Astrocyte (in vitro differentiated cells and primary cell): Measurements from ENCODE around the gene BICDL2. TPM values are rescaled to one million over a fixed set of nuclear protein-coding genes. Genes with fewer than 3 reads are reported as not detected.

Experiments used
- DNase-seq: peaks from one replicate; pipeline ENCODE4 v3.0.0-alpha.2; 2010; ENCODE audit warnings: low read depth
- FAIRE-seq: peaks from 2 replicates; lab custom pipeline; 2011; peaks lifted over from hg19 to GRCh38; lab: Jason Lieb, UNC
- H2AFZ ChIP-seq: 2 replicates; pipeline ENCODE4 v1.6.0; 2012; ENCODE audit warnings: low read depth, low read length, inconsistent platforms
- H3K27ac ChIP-seq: 2 replicates; pipeline ENCODE4 v1.5.1; 2011; ENCODE audit warnings: low read depth, low read length, inconsistent platforms
- H3K27me3 ChIP-seq: 2 replicates; pipeline ENCODE4 v1.6.0; 2011; ENCODE audit warnings: low read length, inconsistent platforms; ENCODE audit not compliant: insufficient read depth
- H3K36me3 ChIP-seq: 2 replicates; pipeline ENCODE4 v1.5.1; 2011; ENCODE audit warnings: low read length, inconsistent platforms; ENCODE audit not compliant: insufficient read depth
- H3K4me1 ChIP-seq: 2 replicates; pipeline ENCODE4 v1.5.1; 2011; ENCODE audit warnings: low read length, inconsistent platforms; ENCODE audit not compliant: insufficient read depth
- H3K4me2 ChIP-seq: 2 replicates; pipeline ENCODE4 v1.6.0; 2012; ENCODE audit warnings: low read length, inconsistent platforms
- H3K4me3 ChIP-seq: 2 replicates; pipeline ENCODE4 v1.5.1; 2011; ENCODE audit warnings: low read depth, mild to moderate bottlenecking, low read length, inconsistent platforms; ENCODE audit not compliant: insufficient read depth
- H3K79me2 ChIP-seq: 2 replicates; pipeline ENCODE4 v1.6.0; 2012; ENCODE audit warnings: mild to moderate bottlenecking, low read length, inconsistent platforms; ENCODE audit not compliant: insufficient read depth
- H3K9ac ChIP-seq: 2 replicates; pipeline ENCODE4 v1.6.0; 2012; ENCODE audit warnings: mild to moderate bottlenecking, low read length, inconsistent platforms
- H3K9me3 ChIP-seq: 2 replicates; pipeline ENCODE4 v1.5.1; 2012; ENCODE audit warnings: low read depth, mild to moderate bottlenecking, low read length, inconsistent platforms; ENCODE audit not compliant: insufficient read depth
- H4K20me1 ChIP-seq: 2 replicates; pipeline ENCODE4 v1.6.0; 2012; ENCODE audit warnings: low read length, inconsistent platforms; ENCODE audit not compliant: insufficient read depth
- H3K27ac Mint-ChIP-seq: one replicate; pipeline ENCODE4 v1.8.0; 2021; ENCODE audit warnings: mild to moderate bottlenecking, mixed read lengths; ENCODE audit not compliant: unreplicated experiment
- H3K27me3 Mint-ChIP-seq: one replicate; pipeline ENCODE4 v1.8.0; 2021; ENCODE audit warnings: low read depth, mixed read lengths; ENCODE audit not compliant: unreplicated experiment
- H3K36me3 Mint-ChIP-seq: one replicate; pipeline ENCODE4 v1.8.0; 2021; ENCODE audit warnings: low read depth, mixed read lengths; ENCODE audit not compliant: unreplicated experiment
- H3K4me1 Mint-ChIP-seq: one replicate; pipeline ENCODE4 v1.8.0; 2021; ENCODE audit warnings: low read depth, mixed read lengths; ENCODE audit not compliant: unreplicated experiment
- H3K4me3 Mint-ChIP-seq: one replicate; pipeline ENCODE4 v1.8.0; 2021; ENCODE audit warnings: mild to moderate bottlenecking, moderate library complexity, mixed read lengths; ENCODE audit not compliant: unreplicated experiment
- H3K9me3 Mint-ChIP-seq: one replicate; pipeline ENCODE4 v1.8.0; 2021; ENCODE audit warnings: mild to moderate bottlenecking, mixed read lengths; ENCODE audit not compliant: unreplicated experiment
- CTCF ChIP-seq: IDR thresholded peaks from 2 replicates; pipeline ENCODE4 v1.5.1; 2011; ENCODE audit warnings: low read depth, mild to moderate bottlenecking, inconsistent platforms, low read length, moderate library complexity; ENCODE audit not compliant: insufficient read depth
- EZH2 ChIP-seq: IDR thresholded peaks from 2 replicates; pipeline ENCODE4 v1.6.1; 2012; ENCODE audit warnings: mild to moderate bottlenecking, low read length, inconsistent platforms; ENCODE audit not compliant: insufficient read depth
- total RNA-seq: library from RNA; stranded (reverse); gene quantifications from 2 replicates; pipeline ENCODE4 v1.2.1, GENCODE V29; 2021

Gene BICDL2
- total RNA-seq, 1 donor from 2014 or later = 0.16 TPM

DNA sequence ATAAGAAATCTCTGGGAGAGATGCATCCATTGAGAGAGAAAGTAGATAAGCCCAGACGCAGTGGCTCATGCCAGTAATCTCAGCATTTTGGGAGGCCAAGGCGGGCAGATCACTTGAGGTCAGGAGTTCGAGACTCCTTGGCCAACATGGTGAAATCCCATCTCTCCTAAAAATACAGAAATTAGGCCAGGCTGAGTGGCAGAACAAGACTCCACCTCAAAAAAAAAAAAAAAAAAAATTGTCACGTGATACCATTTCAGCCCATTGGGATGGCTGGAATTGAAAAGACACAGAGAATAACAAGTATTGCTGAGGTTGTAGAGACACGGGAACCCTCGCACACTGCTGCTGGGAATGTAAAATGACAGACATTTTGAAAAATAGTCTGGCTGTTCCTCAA, 25.8 kb upstream of the BICDL2 start:
- no peak overlapping the region for H3K4me3 Mint-ChIP-seq
- H3K4me1 Mint-ChIP-seq = peaks cover 5% of the 10 kb centered on the region
- no peaks in the 10 kb centered on the region for H3K9me3 ChIP-seq
- H4K20me1 ChIP-seq = no peaks in the 10 kb centered on the region
- H3K4me3 ChIP-seq = no peak overlapping the region
- H3K36me3 ChIP-seq = no peaks in the 10 kb centered on the region
- H3K36me3 Mint-ChIP-seq = peaks cover under 1% of the 10 kb centered on the region
- no peak overlapping the region for H3K9ac ChIP-seq
- no peak for FAIRE-seq
- peaks cover 2% of the 10 kb centered on the region for H3K27me3 ChIP-seq
- no peak overlapping the region for H3K27ac Mint-ChIP-seq
- H2AFZ ChIP-seq = no peak overlapping the region
- H3K27me3 Mint-ChIP-seq = no peaks in the 10 kb centered on the region
- H3K9me3 Mint-ChIP-seq = no peaks in the 10 kb centered on the region
- TF ChIP-seq CTCF (no peak), EZH2 (no peak)
- H3K79me2 ChIP-seq = no peaks in the 10 kb centered on the region
- DNase-seq = no peak
- H3K4me2 ChIP-seq = no peak overlapping the region
- peaks cover 16% of the 10 kb centered on the region for H3K4me1 ChIP-seq
- no peak overlapping the region for H3K27ac ChIP-seq

- H3K36me3 ChIP-seq = no peaks in the 10 kb centered on the region
- no peak overlapping the region for H2AFZ ChIP-seq
- no peak overlapping the region for H3K4me2 ChIP-seq
- no peak overlapping the region for H3K27ac ChIP-seq
- H3K27me3 ChIP-seq = peaks cover 2% of the 10 kb centered on the region
- peaks cover 3% of the 10 kb centered on the region for H3K27me3 Mint-ChIP-seq
- H3K9ac ChIP-seq = no peak overlapping the region
- no peaks in the 10 kb centered on the region for H3K9me3 ChIP-seq
- no peak for FAIRE-seq
- DNase-seq = no peak
- H3K4me3 ChIP-seq = no peak overlapping the region
- H3K4me1 ChIP-seq = peaks cover 13% of the 10 kb centered on the region
- peaks cover 4% of the 10 kb centered on the region for H3K36me3 Mint-ChIP-seq
- H3K4me3 Mint-ChIP-seq = peak overlapping the region; percentile 84
- no peaks in the 10 kb centered on the region for H4K20me1 ChIP-seq
- peak overlapping the region; percentile 53 for H3K27ac Mint-ChIP-seq
- no peaks in the 10 kb centered on the region for H3K79me2 ChIP-seq
- TF ChIP-seq EZH2 (no peak), CTCF (no peak)
- peaks cover 5% of the 10 kb centered on the region for H3K4me1 Mint-ChIP-seq
- H3K9me3 Mint-ChIP-seq = no peaks in the 10 kb centered on the region
These were observed 23.8 kb upstream of the BICDL2 start for GRCh38 chr16:3060339-3061127.

GRCh38 chr16:3059723-3060242, 23.0 kb upstream of the BICDL2 start:
- peaks cover 8% of the 10 kb centered on the region for H3K36me3 Mint-ChIP-seq
- Histone ChIP-seq H3K27ac (peak overlapping the region; percentile 42), H3K9me3 (no peaks in the 10 kb centered on the region), H3K4me2 (peak overlapping the region; percentile 93), H3K36me3 (no peaks in the 10 kb centered on the region), H2AFZ (peak overlapping the region; percentile 96), H3K9ac (peak overlapping the region; percentile 85), H3K4me3 (peak overlapping the region; percentile 73), H4K20me1 (no peaks in the 10 kb centered on the region), H3K79me2 (no peaks in the 10 kb centered on the region), H3K27me3 (peaks cover 2% of the 10 kb centered on the region), H3K4me1 (peaks cover 10% of the 10 kb centered on the region)
- DNase-seq = no peak
- H3K27me3 Mint-ChIP-seq = peaks cover 5% of the 10 kb centered on the region
- H3K9me3 Mint-ChIP-seq = peaks cover under 1% of the 10 kb centered on the region
- no peaks in the 10 kb centered on the region for H3K4me1 Mint-ChIP-seq
- TF ChIP-seq CTCF (no peak), EZH2 (no peak)
- no peak for FAIRE-seq
- peak overlapping the region; percentile 84 for H3K4me3 Mint-ChIP-seq
- H3K27ac Mint-ChIP-seq = peak overlapping the region; percentile 19
